IPS DF 4.7 (cell line): ENCODE data around the gene SLC47A1.
A peak's percentile ranks its signal among the peaks of the same experiment; 100 is the strongest.

Experiments
- DNase-seq: peaks from one replicate; pipeline ENCODE4 v3.0.0-alpha.2; 2013; ENCODE audit warnings: low spot score; ENCODE audit errors: extremely low read depth

The SLC47A1 gene

GRCh38 chr17:19596869-19597268 is 63.2 kb downstream of the SLC47A1 start:
- no peak for DNase-seq

GRCh38 chr17:19610311-19610710 is 76.7 kb downstream of the SLC47A1 start:
- no peak for DNase-seq

GRCh38 chr17:19610879-19611278 is 77.2 kb downstream of the SLC47A1 start:
- no peak for DNase-seq

GRCh38 chr17:19613979-19614378 is 80.3 kb downstream of the SLC47A1 start:
- no peak for DNase-seq

- peak; percentile 7 for DNase-seq
Observed at GRCh38 chr17:19614900-19615299, 81.2 kb downstream of the SLC47A1 start.

GRCh38 chr17:19618015-19618414 is 84.4 kb downstream of the SLC47A1 start:
- no peak for DNase-seq

GRCh38 chr17:19619705-19620325 is 86.2 kb downstream of the SLC47A1 start:
- DNase-seq, result no peak

GRCh38 chr17:19621697-19622096 is 88.0 kb downstream of the SLC47A1 start:
- no peak for DNase-seq

- no peak for DNase-seq
Observed at GRCh38 chr17:19626079-19626478, 92.4 kb downstream of the SLC47A1 start.
